SK-N-SH (cell line): ENCODE results near the gene CASZ1.

Source experiments
- CTCF ChIP-seq: fragments of 200-600 bp; sonication (generic); IDR thresholded peaks from 2 replicates; pipeline ENCODE4 v1.6.1; 2017; ENCODE audit warnings: antibody characterized with exemption, mild to moderate bottlenecking, moderate library complexity
- ELF1 ChIP-seq: IDR thresholded peaks from 2 replicates; pipeline ENCODE4 v1.4.0; 2012
- EP300 ChIP-seq, 2 experiments: IDR thresholded peaks; 2 replicates each; pipeline versions ENCODE4 v1.4.0 to v1.6.1; 2012; ENCODE audit warnings: borderline replicate concordance in 1 of 2, low read depth in 1 of 2, low read length in 1 of 2
- POLR2AphosphoS5 ChIP-seq: IDR thresholded peaks from 2 replicates; pipeline ENCODE4 v1.6.1; 2012; ENCODE audit warnings: low read depth, low read length
- SIN3A ChIP-seq: IDR thresholded peaks from 2 replicates; pipeline ENCODE4 v1.6.1; 2012; ENCODE audit warnings: low read depth, mild to moderate bottlenecking, low read length, moderate library complexity, borderline replicate concordance

DNA sequence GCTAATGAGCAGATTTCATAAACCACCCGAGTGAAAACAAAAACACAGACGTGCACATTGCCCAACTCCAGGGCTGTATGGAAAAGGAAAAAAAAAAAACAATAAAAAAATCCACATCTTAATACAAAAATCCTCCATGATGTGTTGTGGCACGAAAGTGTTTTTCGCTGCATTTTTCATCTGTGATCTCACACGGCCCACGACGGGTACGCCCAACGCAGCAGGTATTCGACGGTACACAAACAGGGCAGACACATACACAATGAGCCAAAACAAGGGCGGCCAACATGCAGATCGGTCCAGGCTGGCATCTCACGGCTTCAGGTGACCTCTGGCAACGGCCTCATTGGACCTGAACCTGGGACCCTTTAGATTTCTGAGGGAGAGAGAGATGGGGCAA is 31.1 kb downstream of the CASZ1 start:
- TF ChIP-seq POLR2AphosphoS5 (no peak), EP300 (IDR thresholded peaks at IDR 0.05; ENCODE audit: borderline replicate concordance in 1 of 2, low read depth in 1 of 2, low read length in 1 of 2) (no peak), SIN3A (no peak), ELF1 (no peak), CTCF (no peak)
